ENCODE data around the gene MRPL44.

The MRPL44 gene

GRCh38 chr2:223957092-223957851 is at the start of gene MRPL44:
Gene MRPL44, plus strand, starts transcription at chr2:223957463. Its CDS starts 10 bp downstream, at chr2:223957473.
- H3K27ac ChIP-seq (ENCODE audit: low read depth, low read length): peak within 1 kb of the TSS; percentile 74
- H3K4me1 ChIP-seq (ENCODE audit: control insufficient read depth, insufficient read depth, low read length): peaks cover 46% of the 10 kb centered on the region

GRCh38 chr2:223908304-223908998 is 48.8 kb upstream of the MRPL44 start:
- Histone ChIP-seq H3K4me3 (ENCODE audit: low read depth, low read length) (no peak overlapping the region), H3K9ac (ENCODE audit: low read depth, low read length) (no peak overlapping the region), H3K9me3 (ENCODE audit: control insufficient read depth, insufficient read depth, low read length) (no peaks in the 10 kb centered on the region), H3K36me3 (ENCODE audit: control insufficient read depth, insufficient read depth, low read length) (peaks cover 34% of the 10 kb centered on the region), H3K4me1 (ENCODE audit: control insufficient read depth, insufficient read depth, low read length) (no peaks in the 10 kb centered on the region; the same call in 1 of the 2 replicates), H3K27ac (ENCODE audit: low read depth, low read length) (no peak overlapping the region), H3K27me3 (ENCODE audit: control insufficient read depth, insufficient read depth, low read length) (no peaks in the 10 kb centered on the region)

More at GRCh38 chr2:223957092-223957851, at the start of gene MRPL44:
- Histone ChIP-seq H3K9me3 (ENCODE audit: control insufficient read depth, insufficient read depth, low read length) (no peaks in the 10 kb centered on the region), H3K4me3 (ENCODE audit: low read depth, low read length) (peak within 1 kb of the TSS; percentile 91), H3K9ac (ENCODE audit: low read depth, low read length) (peak within 1 kb of the TSS; percentile 96), H3K27me3 (ENCODE audit: control insufficient read depth, insufficient read depth, low read length) (no peaks in the 10 kb centered on the region; the same call in 1 of the 2 replicates), H3K36me3 (ENCODE audit: control insufficient read depth, insufficient read depth, low read length) (peaks cover 38% of the 10 kb centered on the region)

GRCh38 chr2:223909001-223909741 is 48.1 kb upstream of the MRPL44 start:
- no peaks in the 10 kb centered on the region for H3K27me3 ChIP-seq (ENCODE audit: control insufficient read depth, insufficient read depth, low read length)

GRCh38 chr2:223914324-223914723 is 42.9 kb upstream of the MRPL44 start:
- H3K27ac ChIP-seq (ENCODE audit: low read depth, low read length): no peak overlapping the region
- H3K4me1 ChIP-seq (ENCODE audit: control insufficient read depth, insufficient read depth, low read length): no peaks in the 10 kb centered on the region; the same call in 1 of the 2 replicates
- H3K9me3 ChIP-seq (ENCODE audit: control insufficient read depth, insufficient read depth, low read length): no peaks in the 10 kb centered on the region
- no peak overlapping the region for H3K4me3 ChIP-seq (ENCODE audit: low read depth, low read length)
- no peak overlapping the region for H3K9ac ChIP-seq (ENCODE audit: low read depth, low read length)
- H3K27me3 ChIP-seq (ENCODE audit: control insufficient read depth, insufficient read depth, low read length): no peaks in the 10 kb centered on the region
- peaks cover 38% of the 10 kb centered on the region for H3K36me3 ChIP-seq (ENCODE audit: control insufficient read depth, insufficient read depth, low read length)

More at GRCh38 chr2:223909001-223909741, 48.1 kb upstream of the MRPL44 start:
- Histone ChIP-seq H3K4me3 (ENCODE audit: low read depth, low read length) (no peak overlapping the region), H3K9ac (ENCODE audit: low read depth, low read length) (no peak overlapping the region), H3K9me3 (ENCODE audit: control insufficient read depth, insufficient read depth, low read length) (no peaks in the 10 kb centered on the region), H3K4me1 (ENCODE audit: control insufficient read depth, insufficient read depth, low read length) (no peaks in the 10 kb centered on the region; the same call in 1 of the 2 replicates), H3K36me3 (ENCODE audit: control insufficient read depth, insufficient read depth, low read length) (peaks cover 30% of the 10 kb centered on the region), H3K27ac (ENCODE audit: low read depth, low read length) (no peak overlapping the region)

GRCh38 chr2:223915071-223915470 is 42.2 kb upstream of the MRPL44 start:
- H3K36me3 ChIP-seq (ENCODE audit: control insufficient read depth, insufficient read depth, low read length): peaks cover 38% of the 10 kb centered on the region
- no peak overlapping the region for H3K9ac ChIP-seq (ENCODE audit: low read depth, low read length)
- H3K4me1 ChIP-seq (ENCODE audit: control insufficient read depth, insufficient read depth, low read length): no peaks in the 10 kb centered on the region
- H3K27ac ChIP-seq (ENCODE audit: low read depth, low read length): no peak overlapping the region
- no peak overlapping the region for H3K4me3 ChIP-seq (ENCODE audit: low read depth, low read length)
- H3K9me3 ChIP-seq (ENCODE audit: control insufficient read depth, insufficient read depth, low read length): no peaks in the 10 kb centered on the region
- H3K27me3 ChIP-seq (ENCODE audit: control insufficient read depth, insufficient read depth, low read length): no peaks in the 10 kb centered on the region

- no peaks in the 10 kb centered on the region for H3K9me3 ChIP-seq (ENCODE audit: control insufficient read depth, insufficient read depth, low read length)
- H3K27ac ChIP-seq (ENCODE audit: low read depth, low read length): no peak overlapping the region
- H3K4me1 ChIP-seq (ENCODE audit: control insufficient read depth, insufficient read depth, low read length): no peaks in the 10 kb centered on the region
- peaks cover 37% of the 10 kb centered on the region for H3K36me3 ChIP-seq (ENCODE audit: control insufficient read depth, insufficient read depth, low read length)
- H3K4me3 ChIP-seq (ENCODE audit: low read depth, low read length): no peak overlapping the region
- H3K9ac ChIP-seq (ENCODE audit: low read depth, low read length): no peak overlapping the region
- no peaks in the 10 kb centered on the region for H3K27me3 ChIP-seq (ENCODE audit: control insufficient read depth, insufficient read depth, low read length)
These were observed 40.9 kb upstream of the MRPL44 start for GRCh38 chr2:223916181-223916920.

- Histone ChIP-seq H3K27ac (ENCODE audit: low read depth, low read length) (no peak overlapping the region), H3K9ac (ENCODE audit: low read depth, low read length) (no peak overlapping the region)
These were observed 38.6 kb upstream of the MRPL44 start for GRCh38 chr2:223918671-223919134.

GRCh38 chr2:223920109-223920508 is 37.2 kb upstream of the MRPL44 start:
- no peaks in the 10 kb centered on the region for H3K27me3 ChIP-seq (ENCODE audit: control insufficient read depth, insufficient read depth, low read length)
- H3K36me3 ChIP-seq (ENCODE audit: control insufficient read depth, insufficient read depth, low read length): peaks cover 24% of the 10 kb centered on the region
- H3K27ac ChIP-seq (ENCODE audit: low read depth, low read length): no peak overlapping the region
- H3K4me3 ChIP-seq (ENCODE audit: low read depth, low read length): no peak overlapping the region
- H3K9me3 ChIP-seq (ENCODE audit: control insufficient read depth, insufficient read depth, low read length): no peaks in the 10 kb centered on the region
- H3K9ac ChIP-seq (ENCODE audit: low read depth, low read length): no peak overlapping the region
- H3K4me1 ChIP-seq (ENCODE audit: control insufficient read depth, insufficient read depth, low read length): no peaks in the 10 kb centered on the region

More at GRCh38 chr2:223918671-223919134, 38.6 kb upstream of the MRPL44 start:
- Histone ChIP-seq H3K9me3 (ENCODE audit: control insufficient read depth, insufficient read depth, low read length) (no peaks in the 10 kb centered on the region), H3K4me3 (ENCODE audit: low read depth, low read length) (no peak overlapping the region), H3K4me1 (ENCODE audit: control insufficient read depth, insufficient read depth, low read length) (no peaks in the 10 kb centered on the region), H3K36me3 (ENCODE audit: control insufficient read depth, insufficient read depth, low read length) (peaks cover 33% of the 10 kb centered on the region), H3K27me3 (ENCODE audit: control insufficient read depth, insufficient read depth, low read length) (no peaks in the 10 kb centered on the region)

GRCh38 chr2:223921204-223921603 is 36.1 kb upstream of the MRPL44 start:
- Histone ChIP-seq H3K36me3 (ENCODE audit: control insufficient read depth, insufficient read depth, low read length) (peaks cover 15% of the 10 kb centered on the region), H3K9ac (ENCODE audit: low read depth, low read length) (no peak overlapping the region), H3K4me3 (ENCODE audit: low read depth, low read length) (no peak overlapping the region), H3K27ac (ENCODE audit: low read depth, low read length) (no peak overlapping the region), H3K27me3 (ENCODE audit: control insufficient read depth, insufficient read depth, low read length) (no peaks in the 10 kb centered on the region), H3K9me3 (ENCODE audit: control insufficient read depth, insufficient read depth, low read length) (no peaks in the 10 kb centered on the region), H3K4me1 (ENCODE audit: control insufficient read depth, insufficient read depth, low read length) (no peaks in the 10 kb centered on the region)

- no peaks in the 10 kb centered on the region for H3K9me3 ChIP-seq (ENCODE audit: control insufficient read depth, insufficient read depth, low read length)
These were observed 35.0 kb upstream of the MRPL44 start for GRCh38 chr2:223922308-223922707.

More at GRCh38 chr2:223922308-223922707, 35.0 kb upstream of the MRPL44 start:
- no peak overlapping the region for H3K4me3 ChIP-seq (ENCODE audit: low read depth, low read length)
- no peaks in the 10 kb centered on the region for H3K4me1 ChIP-seq (ENCODE audit: control insufficient read depth, insufficient read depth, low read length)
- H3K27ac ChIP-seq (ENCODE audit: low read depth, low read length): no peak overlapping the region
- no peaks in the 10 kb centered on the region for H3K27me3 ChIP-seq (ENCODE audit: control insufficient read depth, insufficient read depth, low read length)
- no peak overlapping the region for H3K9ac ChIP-seq (ENCODE audit: low read depth, low read length)
- H3K36me3 ChIP-seq (ENCODE audit: control insufficient read depth, insufficient read depth, low read length): peaks cover 8% of the 10 kb centered on the region; the same call in 1 of the 2 replicates

All from HUES48 (cell line).